Uterus (tissue), 4 donors: Measurements from ENCODE around the gene TUFT1. TPM values are rescaled to one million over a fixed set of nuclear protein-coding genes. Genes with fewer than 3 reads are reported as not detected.
A peak's percentile ranks its signal among the peaks of the same experiment; 100 is the strongest.
"Not testable (repeated sequence)": the region's sequence is repeated elsewhere in the genome, so short reads cannot be mapped to it uniquely, and the experiment has no call there.

Source experiments
- DNase-seq, 2 donors: peaks; one replicate each; pipeline ENCODE4 v3.0.0-alpha.2; 2019 to 2020
- H3K27ac ChIP-seq, 2 donors: fragments of 200-600 bp; sonication (generic); 1 replicate in 1 of 2; 2 replicates in 1 of 2; pipeline ENCODE4 v1.5.1; 2016 to 2018
- H3K27me3 ChIP-seq, 2 donors: fragments of 200-600 bp; sonication (generic); one replicate each; pipeline ENCODE4 v1.5.1; 2018 to 2019; ENCODE audit warnings: control low read depth in 1 of 2
- H3K36me3 ChIP-seq, 2 donors: fragments of 200-600 bp; sonication (generic); one replicate each; pipeline ENCODE4 v1.5.1; 2019; ENCODE audit warnings: control low read depth in 1 of 2
- H3K4me1 ChIP-seq, 2 donors: fragments of 200-600 bp; sonication (generic); one replicate each; pipeline ENCODE4 v1.5.1; 2018 to 2019; ENCODE audit warnings: control low read depth in 1 of 2
- H3K4me3 ChIP-seq, 2 donors: fragments of 200-600 bp; sonication (generic); 1 replicate in 1 of 2; 2 replicates in 1 of 2; pipeline ENCODE4 v1.5.1; 2018 to 2019; ENCODE audit warnings: mild to moderate bottlenecking in 1 of 2
- H3K9me3 ChIP-seq, 2 donors: fragments of 200-600 bp; sonication (generic); one replicate each; pipeline ENCODE4 v1.5.1; 2019; ENCODE audit warnings: control low read depth in 1 of 2
- CTCF ChIP-seq, 4 experiments: fragments of 200-600 bp in 2 of 4; fragments of 450-650 bp in 2 of 4; sonication (generic) in 2 of 4; IDR thresholded peaks; one replicate each; pipeline ENCODE4 v1.5.1; 2016 to 2019; ENCODE audit warnings: antibody characterized with exemption in 4 of 4, mild to moderate bottlenecking in 2 of 4, moderate library complexity in 1 of 4
- POLR2A ChIP-seq, 2 donors: fragments of 450-650 bp; IDR thresholded peaks; one replicate each; pipeline ENCODE4 v1.6.1; 2016; ENCODE audit warnings: antibody characterized with exemption in 2 of 2, mild to moderate bottlenecking in 1 of 2, moderate library complexity in 1 of 2
- intact Hi-C: fragments of 100-400 bp; cut with DNase I; formaldehyde crosslinking; loops from one replicate; pipeline ENCODE4 v1.15.1; 2023; ENCODE audit warnings: low total_unique reads
- total RNA-seq, 4 donors: library from RNA; depleted of rRNA in 3 of 4; stranded (reverse); fragments of >200 nt in 3 of 4; gene quantifications; one replicate each; pipeline versions ENCODE4 v1.1.0 to v1.2.4, GENCODE V29; 2014 to 2023
- donor health status: DM: yes; HTN: yes; CAD: no.

Gene TUFT1
- total RNA-seq, 4 donors from 2014 or later = 0.29 to 7.3 (median 5.0) TPM

- DNase-seq = no peak
- Histone ChIP-seq H3K36me3 (no peaks in the 10 kb centered on the region), H3K27me3 (no peaks in the 10 kb centered on the region), H3K9me3 (no peaks in the 10 kb centered on the region), H3K4me3 (no peak overlapping the region), H3K4me1 (no peaks in the 10 kb centered on the region), H3K27ac (no peak overlapping the region)
- intact Hi-C loops = no loop called here
- TF ChIP-seq POLR2A (IDR thresholded peaks at IDR 0.05) (no peak), CTCF (IDR thresholded peaks at IDR 0.05) (no peak)
Measured at GRCh38 chr1:151618470-151618869, 78.4 kb downstream of the TUFT1 start.

- H3K27ac ChIP-seq, DNase-seq, H3K9me3 ChIP-seq, H3K27me3 ChIP-seq, H3K4me1 ChIP-seq, H3K36me3 ChIP-seq, intact Hi-C loops, H3K4me3 ChIP-seq: not testable (repeated sequence)
Measured at GRCh38 chr1:151618996-151619395, 78.9 kb downstream of the TUFT1 start.

- Histone ChIP-seq H3K27ac (peak overlapping the region; percentile 3 to 55), H3K4me3 (no peak overlapping the region), H3K27me3 (no peaks in the 10 kb centered on the region), H3K9me3 (no peaks in the 10 kb centered on the region), H3K36me3 (no peaks in the 10 kb centered on the region), H3K4me1 (no peaks in the 10 kb centered on the region)
- TF ChIP-seq CTCF (IDR thresholded peaks at IDR 0.05) (no peak), POLR2A (IDR thresholded peaks at IDR 0.05) (no peak)
- DNase-seq = no peak
- intact Hi-C loops = no loop called here
Measured at GRCh38 chr1:151619489-151620093, 79.5 kb downstream of the TUFT1 start.

GRCh38 chr1:151620286-151620685 is 80.2 kb downstream of the TUFT1 start:
- no peak overlapping the region for H3K4me3 ChIP-seq
- H3K4me1 ChIP-seq = no peaks in the 10 kb centered on the region
- H3K36me3 ChIP-seq = no peaks in the 10 kb centered on the region
- TF ChIP-seq POLR2A (IDR thresholded peaks at IDR 0.05) = no peak
- no peak for TF ChIP-seq CTCF (IDR thresholded peaks at IDR 0.05)
- intact Hi-C loops = no loop called here
- DNase-seq = no peak
- no peaks in the 10 kb centered on the region for H3K27me3 ChIP-seq
- H3K27ac ChIP-seq = peak overlapping the region; percentile 22 to 55
- no peaks in the 10 kb centered on the region for H3K9me3 ChIP-seq

- no peaks in the 10 kb centered on the region for H3K4me1 ChIP-seq
- H3K27ac ChIP-seq = peak overlapping the region; percentile 19 to 55
- H3K27me3 ChIP-seq = no peaks in the 10 kb centered on the region
- no peaks in the 10 kb centered on the region for H3K36me3 ChIP-seq
- H3K9me3 ChIP-seq = no peaks in the 10 kb centered on the region
- H3K4me3 ChIP-seq = no peak overlapping the region
- intact Hi-C loops = no loop called here
- no peak for DNase-seq
- TF ChIP-seq CTCF (IDR thresholded peaks at IDR 0.05) (no peak), POLR2A (IDR thresholded peaks at IDR 0.05) (no peak)
Measured at GRCh38 chr1:151621351-151621750, 81.2 kb downstream of the TUFT1 start.

- Histone ChIP-seq H3K4me3 (no peak overlapping the region), H3K27ac (no peak overlapping the region), H3K4me1 (no peaks in the 10 kb centered on the region), H3K27me3 (no peaks in the 10 kb centered on the region), H3K36me3 (no peaks in the 10 kb centered on the region), H3K9me3 (no peaks in the 10 kb centered on the region)
- DNase-seq = no peak
- TF ChIP-seq CTCF (IDR thresholded peaks at IDR 0.05) = no peak
- TF ChIP-seq POLR2A (IDR thresholded peaks at IDR 0.05) = no peak
- intact Hi-C loops = no loop called here
Measured at GRCh38 chr1:151624783-151625182, 84.7 kb downstream of the TUFT1 start.
